Testis (tissue), 3 donors: Measurements from ENCODE around the gene ATP5F1D. TPM values are rescaled to one million over a fixed set of nuclear protein-coding genes. Genes with fewer than 3 reads are reported as not detected.

Source experiments
- DNase-seq: peaks from one replicate; pipeline ENCODE4 v3.0.0-alpha.2; 2019
- H3K27ac ChIP-seq, 2 donors: fragments of 200-600 bp; sonication (generic); one replicate each; pipeline ENCODE4 v1.5.1; 2019
- H3K27me3 ChIP-seq: fragments of 200-600 bp; sonication (generic); one replicate; pipeline ENCODE4 v1.5.1; 2019
- H3K36me3 ChIP-seq: fragments of 200-600 bp; sonication (generic); one replicate; pipeline ENCODE4 v1.5.1; 2017; ENCODE audit warnings: low read depth; ENCODE audit errors: missing control alignments
- H3K4me1 ChIP-seq: fragments of 200-600 bp; sonication (generic); one replicate; pipeline ENCODE4 v1.5.1; 2019
- H3K4me3 ChIP-seq, 2 donors: fragments of 200-600 bp; sonication (generic); one replicate each; pipeline ENCODE4 v1.5.1; 2017 to 2019
- H3K9me3 ChIP-seq: fragments of 200-600 bp; sonication (generic); one replicate; pipeline ENCODE4 v1.5.1; 2017
- CTCF ChIP-seq, 3 experiments: fragments of 450-650 bp in 2 of 3; fragments of 200-600 bp in 1 of 3; sonication (generic) in 1 of 3; IDR thresholded peaks; one replicate each; pipeline ENCODE4 v1.5.1; 2016 to 2019; ENCODE audit warnings: antibody characterized with exemption in 3 of 3, mild to moderate bottlenecking in 2 of 3, moderate library complexity in 1 of 3
- POLR2A ChIP-seq: fragments of 450-650 bp; IDR thresholded peaks from one replicate; pipeline ENCODE4 v1.6.1; 2017; ENCODE audit warnings: antibody characterized with exemption, mild to moderate bottlenecking, moderate library complexity
- WGBS, 2 donors: methylation state at CpG; one replicate each; pipeline ENCODE4 v1.1.5; 2018; 5-methylcytosine and 5-hydroxymethylcytosine counted together
- intact Hi-C: fragments of 100-400 bp; cut with DNase I; formaldehyde crosslinking; loops from one replicate; pipeline ENCODE4 v1.15.1; 2023; ENCODE audit warnings: low total_unique reads
- polyA plus RNA-seq: library from polyadenylated mRNA; stranded (reverse); fragments of 350-450 nt; fragmentation: Illumina TruSeq; extraction: RNeasy Lipid Tissue Mini Kit (QIAGEN cat#74804); gene quantifications from one replicate; pipeline ENCODE4 v1.2.3, GENCODE V29; 2014; ENCODE audit warnings: low read depth, low replicate concordance; ENCODE audit not compliant: insufficient read depth
- total RNA-seq, 2 donors: library from RNA; depleted of rRNA; stranded (reverse); fragments of >200 nt; gene quantifications; one replicate each; pipeline ENCODE4 v1.2.3, GENCODE V29; 2016

ATP5F1D gene
- total and polyA plus RNA-seq, 3 donors from 2014 or later: 94.5 to 166 (median 104) TPM

GRCh38 chr19:1284979-1285736, 43.6 kb downstream of the ATP5F1D start:
- no peaks in the 10 kb centered on the region for H3K27me3 ChIP-seq
- 26 to 65% methylated on average over 3 to 38 of the region's 51 CpGs for whole genome bisulfite sequencing, 2 donors

GRCh38 chr19:1285737-1286360, 44.3 kb downstream of the ATP5F1D start, which contains the start of gene EFNA2:
Gene EFNA2, plus strand, starts transcription at chr19:1285873. Its CDS starts 296 bp downstream, at chr19:1286169.
- no peak for DNase-seq
- Histone ChIP-seq H3K36me3 (no peaks in the 10 kb centered on the region), H3K9me3 (no peaks in the 10 kb centered on the region), H3K4me1 (peaks cover 20% of the 10 kb centered on the region), H3K27ac (no peak within 1 kb of the TSS), H3K4me3 (no peak within 1 kb of the TSS), H3K27me3 (no peaks in the 10 kb centered on the region)
- TF ChIP-seq CTCF (IDR thresholded peaks at IDR 0.05): no peak
- TF ChIP-seq POLR2A: no peak
- intact Hi-C loops: no loop called here
- WGBS, 2 donors: 0% methylated on average over 43 of the region's 113 CpGs; no CpG with 5 or more reads in 1 of the 2 donors

More at GRCh38 chr19:1284979-1285736, 43.6 kb downstream of the ATP5F1D start:
- no peak overlapping the region for H3K4me3 ChIP-seq
- no peak overlapping the region for H3K27ac ChIP-seq
- no peak for TF ChIP-seq POLR2A
- no peaks in the 10 kb centered on the region for H3K9me3 ChIP-seq
- no peak for DNase-seq
- H3K36me3 ChIP-seq: no peaks in the 10 kb centered on the region
- intact Hi-C loops: no loop called here
- peaks cover 20% of the 10 kb centered on the region for H3K4me1 ChIP-seq

GRCh38 chr19:1286487-1287353, 45.2 kb downstream of the ATP5F1D start:
- H3K27me3 ChIP-seq: no peaks in the 10 kb centered on the region
- H3K4me3 ChIP-seq: no peak overlapping the region
- intact Hi-C loops: no loop called here
- H3K27ac ChIP-seq: no peak overlapping the region
- H3K36me3 ChIP-seq: no peaks in the 10 kb centered on the region
- DNase-seq: no peak
- WGBS, 2 donors: 23 to 37% methylated on average over 3 to 25 of the region's 38 CpGs
- no peak for TF ChIP-seq POLR2A
- TF ChIP-seq CTCF (IDR thresholded peaks at IDR 0.05): no peak
- no peaks in the 10 kb centered on the region for H3K9me3 ChIP-seq
- peaks cover 20% of the 10 kb centered on the region for H3K4me1 ChIP-seq

- DNase-seq: no peak
- H3K27ac ChIP-seq: no peak overlapping the region
- no peaks in the 10 kb centered on the region for H3K9me3 ChIP-seq
- TF ChIP-seq CTCF (IDR thresholded peaks at IDR 0.05) (no peak), POLR2A (no peak)
- no peak overlapping the region for H3K4me3 ChIP-seq
- 43 to 66% methylated on average over 7 to 53 of the region's 55 CpGs for WGBS, 2 donors
- intact Hi-C loops: no loop called here
- H3K27me3 ChIP-seq: no peaks in the 10 kb centered on the region
- peaks cover 20% of the 10 kb centered on the region for H3K4me1 ChIP-seq
- no peaks in the 10 kb centered on the region for H3K36me3 ChIP-seq
These were observed 46.0 kb downstream of the ATP5F1D start for GRCh38 chr19:1287354-1288225.
